Nephron (organoid): ENCODE data around the gene CCDC86.

ENCODE experiments used
- H3K27ac Mint-ChIP-seq, 3 experiments: 2 replicates each; pipeline ENCODE4 v1.8.0; 2020; ENCODE audit warnings: mixed read lengths in 3 of 3, mild to moderate bottlenecking in 2 of 3, moderate library complexity in 1 of 3
- H3K27me3 Mint-ChIP-seq: 2 replicates; pipeline ENCODE4 v1.8.0; 2021; ENCODE audit warnings: low read depth, mild to moderate bottlenecking, moderate library complexity, mixed read lengths
- H3K36me3 Mint-ChIP-seq: 2 replicates; pipeline ENCODE4 v1.8.0; 2020; ENCODE audit warnings: low read depth, mixed read lengths
- H3K4me1 Mint-ChIP-seq: 2 replicates; pipeline ENCODE4 v1.8.0; 2020; ENCODE audit warnings: mixed read lengths
- H3K4me3 Mint-ChIP-seq, 3 experiments: 2 replicates each; pipeline ENCODE4 v1.8.0; 2020; ENCODE audit warnings: mild to moderate bottlenecking in 3 of 3, mixed read lengths in 3 of 3, moderate library complexity in 2 of 3
- H3K9me3 Mint-ChIP-seq: 2 replicates; pipeline ENCODE4 v1.8.0; 2020; ENCODE audit warnings: mixed read lengths
- CTCF ChIP-seq, 3 experiments: fragments of 200-600 bp; sonication (generic); IDR thresholded peaks; one replicate each; pipeline ENCODE4 v1.5.0; 2021; ENCODE audit warnings: antibody characterized with exemption in 3 of 3; ENCODE audit not compliant: unreplicated experiment in 3 of 3

Gene CCDC86

DNA sequence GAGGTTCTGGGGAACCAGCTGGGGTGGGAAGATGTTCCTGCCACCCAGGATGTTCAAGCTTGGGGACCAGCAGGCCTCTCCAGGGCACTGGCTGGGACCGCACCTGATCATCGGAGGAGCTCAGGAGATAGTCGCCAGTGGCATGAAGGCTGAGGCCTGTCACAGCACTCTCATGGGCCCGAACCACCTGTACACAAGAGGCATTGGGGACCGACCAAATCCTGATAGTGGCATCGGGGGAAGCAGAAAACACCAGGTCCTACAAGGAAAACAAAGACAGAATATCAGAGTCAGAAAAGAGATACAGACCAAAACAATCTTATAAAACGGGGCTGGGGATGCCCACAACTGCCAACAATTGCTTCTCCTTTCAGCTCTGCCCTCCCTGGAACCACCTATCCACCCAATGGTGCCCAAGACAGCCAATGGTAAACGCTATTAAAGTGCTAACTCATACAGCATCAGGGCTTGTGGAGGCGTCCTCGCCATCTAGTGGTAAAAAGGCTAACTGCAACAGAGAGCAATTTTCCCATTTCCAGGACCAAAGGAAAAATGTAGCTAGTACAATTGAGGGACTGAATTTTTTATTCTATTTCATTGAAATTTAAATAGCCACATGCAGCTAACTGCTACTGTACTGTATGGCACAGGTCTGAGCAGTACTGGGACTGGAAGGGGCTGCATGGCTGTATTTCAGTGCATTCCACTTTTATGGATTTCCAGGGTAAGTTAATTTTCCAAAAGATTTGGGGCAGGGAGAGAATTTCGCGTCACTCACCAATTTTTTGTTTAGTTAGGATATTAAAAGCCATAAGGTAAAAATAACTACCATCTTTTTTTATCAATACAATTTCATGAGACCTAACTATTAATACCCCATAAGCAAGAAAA is 57.4 kb downstream of the CCDC86 start:
- H3K4me3 Mint-ChIP-seq, result peak overlapping the region in 1 of 3 experiments; percentile 36
- no peak overlapping the region for H3K27ac Mint-ChIP-seq
- peaks cover 7% of the 10 kb centered on the region for H3K4me1 Mint-ChIP-seq
- peaks cover 79% of the 10 kb centered on the region for H3K36me3 Mint-ChIP-seq
- peak; percentile 90 to 94 (median 93) for TF ChIP-seq CTCF (IDR thresholded peaks at IDR 0.05; ENCODE audit: unreplicated experiment in 3 of 3)
- H3K27me3 Mint-ChIP-seq, result no peaks in the 10 kb centered on the region
- H3K9me3 Mint-ChIP-seq, result no peaks in the 10 kb centered on the region

- TF ChIP-seq CTCF (IDR thresholded peaks at IDR 0.05; ENCODE audit: unreplicated experiment in 3 of 3), result no peak
- H3K4me1 Mint-ChIP-seq, result peaks cover 11% of the 10 kb centered on the region
- H3K4me3 Mint-ChIP-seq, result no peak overlapping the region
- no peaks in the 10 kb centered on the region for H3K27me3 Mint-ChIP-seq
- H3K27ac Mint-ChIP-seq, result no peak overlapping the region
- H3K9me3 Mint-ChIP-seq, result no peaks in the 10 kb centered on the region
- peaks cover 74% of the 10 kb centered on the region for H3K36me3 Mint-ChIP-seq
Measured at GRCh38 chr11:60899977-60900376, 58.1 kb downstream of the CCDC86 start.
